ENCODE measurements around the gene GP1BA.
"Not testable (repeated sequence)": the region's sequence is repeated elsewhere in the genome, so short reads cannot be mapped to it uniquely, and the experiment has no call there.

The GP1BA gene

DNA sequence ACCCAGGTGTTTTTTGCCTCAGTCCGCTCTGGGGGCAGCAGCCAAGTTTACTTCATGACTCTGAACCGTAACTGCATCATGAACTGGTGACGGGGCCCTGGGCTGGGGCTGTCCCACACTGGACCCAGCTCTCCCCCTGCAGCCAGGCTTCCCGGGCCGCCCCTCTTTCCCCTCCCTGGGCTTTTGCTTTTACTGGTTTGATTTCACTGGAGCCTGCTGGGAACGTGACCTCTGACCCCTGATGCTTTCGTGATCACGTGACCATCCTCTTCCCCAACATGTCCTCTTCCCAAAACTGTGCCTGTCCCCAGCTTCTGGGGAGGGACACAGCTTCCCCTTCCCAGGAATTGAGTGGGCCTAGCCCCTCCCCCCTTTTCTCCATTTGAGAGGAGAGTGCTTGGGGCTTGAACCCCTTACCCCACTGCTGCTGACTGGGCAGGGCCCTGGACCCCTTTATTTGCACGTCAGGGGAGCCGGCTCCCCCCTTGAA lies 34.8 kb upstream of the GP1BA start:
- in situ Hi-C loops (cut with HindIII; ENCODE audit: low pct_unique_long_range_greater_than_20kb, low sequenced_read_pairs), result no loop called here
- no peak for TF ChIP-seq JUND (IDR thresholded peaks at IDR 0.05; ENCODE audit: low read depth)
- no peak for DNase-seq (ENCODE audit: low read depth in 1 of 2, low spot score in 1 of 2)

DNA sequence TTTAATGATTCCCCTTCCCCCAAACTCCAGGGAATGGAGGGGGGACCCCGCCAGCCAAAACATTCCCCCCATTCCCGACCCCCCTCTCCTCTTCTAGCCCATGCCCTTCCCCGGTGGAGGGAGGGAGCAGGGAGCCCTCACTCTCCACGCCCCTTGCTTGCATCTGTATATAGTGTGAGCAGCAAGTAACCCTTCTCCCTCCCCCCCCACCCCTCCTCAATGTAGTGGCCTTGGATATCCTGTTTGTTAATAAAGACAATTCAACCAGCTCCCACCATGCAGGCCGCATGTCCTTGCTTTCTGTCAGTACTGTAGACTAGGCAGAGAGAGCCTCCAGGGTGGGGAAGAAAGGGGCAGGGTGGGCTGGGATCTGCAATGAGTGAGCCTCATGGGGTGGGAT lies 34.3 kb upstream of the GP1BA start:
- no peak for DNase-seq (ENCODE audit: low read depth in 1 of 2, low spot score in 1 of 2)
- in situ Hi-C loops (cut with HindIII; ENCODE audit: low pct_unique_long_range_greater_than_20kb, low sequenced_read_pairs), result no loop called here
- TF ChIP-seq JUND (IDR thresholded peaks at IDR 0.05; ENCODE audit: low read depth), result no peak

DNA sequence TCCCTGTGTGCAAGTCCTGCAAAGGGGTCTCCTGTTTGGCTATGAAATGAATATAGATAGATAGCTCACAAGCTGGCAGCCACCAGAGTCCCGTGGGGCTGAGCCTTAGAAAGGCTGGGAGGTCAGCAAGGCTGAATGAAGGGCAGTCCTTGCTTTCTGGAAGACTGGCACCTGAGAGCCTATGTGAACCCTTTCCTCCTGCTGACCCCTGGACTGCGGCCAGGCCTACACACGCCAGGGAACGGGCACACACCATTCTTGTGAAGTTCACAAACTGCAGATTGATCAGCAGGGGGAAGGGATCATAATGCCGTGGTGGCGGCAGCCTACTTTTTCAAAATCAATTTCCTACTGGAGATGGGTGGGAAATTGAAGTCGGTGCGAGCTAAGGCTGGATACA lies 33.7 kb upstream of the GP1BA start:
- in situ Hi-C loops (cut with HindIII; ENCODE audit: low pct_unique_long_range_greater_than_20kb, low sequenced_read_pairs), result no loop called here
- TF ChIP-seq JUND (IDR thresholded peaks at IDR 0.05; ENCODE audit: low read depth), result no peak
- no peak for DNase-seq (ENCODE audit: low read depth in 1 of 2, low spot score in 1 of 2)

DNA sequence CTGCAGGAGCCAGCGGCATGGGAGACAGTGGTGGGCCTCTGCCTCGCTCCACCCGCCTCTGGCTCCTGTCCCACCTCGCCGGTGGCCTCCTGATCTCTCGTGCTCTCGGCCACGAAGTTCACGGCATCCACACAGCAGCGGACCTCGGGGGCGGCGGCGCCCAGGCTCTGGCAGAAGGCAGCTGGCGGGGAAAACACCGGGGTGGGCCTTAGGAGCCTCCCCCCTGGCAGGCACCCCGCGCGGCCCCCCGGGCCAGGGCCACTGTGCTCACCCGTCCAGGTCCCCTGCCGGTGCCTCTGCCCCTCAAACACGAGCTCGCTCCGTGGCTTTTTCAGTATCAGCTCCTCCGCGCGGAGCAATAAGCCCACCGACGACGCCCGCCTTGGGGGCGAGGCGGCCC lies 33.1 kb upstream of the GP1BA start:
- in situ Hi-C loops (cut with HindIII; ENCODE audit: low pct_unique_long_range_greater_than_20kb, low sequenced_read_pairs), result no loop called here
- DNase-seq (ENCODE audit: low read depth in 1 of 2, low spot score in 1 of 2), result no peak

DNA sequence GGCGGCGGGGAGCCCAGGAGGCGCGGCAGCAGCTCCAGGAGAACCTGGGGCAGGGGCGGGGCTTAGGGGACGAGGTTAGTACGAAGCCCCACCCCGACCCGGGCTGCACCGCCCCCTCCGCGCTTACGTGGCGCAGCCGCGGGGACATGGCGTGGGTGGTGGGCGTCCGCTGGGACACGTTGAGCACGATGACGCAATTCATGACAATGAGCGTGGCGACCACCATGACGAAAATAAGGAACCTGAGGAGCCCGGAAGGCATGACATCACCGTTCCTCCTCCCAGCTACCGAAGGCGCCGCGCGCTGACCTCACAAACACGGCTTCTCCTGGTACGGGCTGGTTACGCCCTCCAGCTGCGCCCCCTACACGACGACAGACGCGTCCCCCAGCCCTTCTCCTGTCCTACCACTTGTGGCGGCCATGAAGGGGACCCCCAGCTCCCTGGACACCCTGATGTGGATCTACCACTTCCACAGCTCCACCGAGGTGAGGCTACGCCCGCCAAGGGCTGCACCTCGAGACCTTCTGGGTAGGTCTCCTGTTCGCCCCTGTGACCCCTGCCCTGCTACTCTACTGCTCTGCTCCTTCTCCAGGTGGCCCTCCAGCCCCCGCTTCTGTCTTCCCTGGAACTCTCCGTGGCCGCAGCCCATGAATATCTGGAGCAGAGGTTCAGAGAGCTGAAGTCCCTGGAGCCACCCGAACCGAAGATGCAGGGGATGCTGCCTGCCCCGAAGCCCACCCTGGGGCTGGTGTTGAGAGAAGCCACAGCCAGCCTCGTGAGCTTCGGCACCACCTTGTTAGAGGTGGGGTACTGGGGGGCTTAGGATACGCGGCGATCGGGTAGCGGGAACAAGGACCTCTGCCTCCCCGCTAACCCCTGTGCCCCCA lies 32.5 kb upstream of the GP1BA start, which contains the start of gene C17orf107:
TSS of gene C17orf107 (plus strand) at position 196 of the 890 bp plus-strand sequence. CDS start at position 423, 227 bp downstream.
- in situ Hi-C loops (cut with HindIII; ENCODE audit: low pct_unique_long_range_greater_than_20kb, low sequenced_read_pairs), result no loop called here
- no peak for TF ChIP-seq JUND (IDR thresholded peaks at IDR 0.05; ENCODE audit: low read depth)
- DNase-seq (ENCODE audit: low read depth in 1 of 2, low spot score in 1 of 2), result no peak

More for the DNA sequence above, 33.1 kb upstream of the GP1BA start:
- TF ChIP-seq JUND (IDR thresholded peaks at IDR 0.05; ENCODE audit: low read depth), result no peak

DNA sequence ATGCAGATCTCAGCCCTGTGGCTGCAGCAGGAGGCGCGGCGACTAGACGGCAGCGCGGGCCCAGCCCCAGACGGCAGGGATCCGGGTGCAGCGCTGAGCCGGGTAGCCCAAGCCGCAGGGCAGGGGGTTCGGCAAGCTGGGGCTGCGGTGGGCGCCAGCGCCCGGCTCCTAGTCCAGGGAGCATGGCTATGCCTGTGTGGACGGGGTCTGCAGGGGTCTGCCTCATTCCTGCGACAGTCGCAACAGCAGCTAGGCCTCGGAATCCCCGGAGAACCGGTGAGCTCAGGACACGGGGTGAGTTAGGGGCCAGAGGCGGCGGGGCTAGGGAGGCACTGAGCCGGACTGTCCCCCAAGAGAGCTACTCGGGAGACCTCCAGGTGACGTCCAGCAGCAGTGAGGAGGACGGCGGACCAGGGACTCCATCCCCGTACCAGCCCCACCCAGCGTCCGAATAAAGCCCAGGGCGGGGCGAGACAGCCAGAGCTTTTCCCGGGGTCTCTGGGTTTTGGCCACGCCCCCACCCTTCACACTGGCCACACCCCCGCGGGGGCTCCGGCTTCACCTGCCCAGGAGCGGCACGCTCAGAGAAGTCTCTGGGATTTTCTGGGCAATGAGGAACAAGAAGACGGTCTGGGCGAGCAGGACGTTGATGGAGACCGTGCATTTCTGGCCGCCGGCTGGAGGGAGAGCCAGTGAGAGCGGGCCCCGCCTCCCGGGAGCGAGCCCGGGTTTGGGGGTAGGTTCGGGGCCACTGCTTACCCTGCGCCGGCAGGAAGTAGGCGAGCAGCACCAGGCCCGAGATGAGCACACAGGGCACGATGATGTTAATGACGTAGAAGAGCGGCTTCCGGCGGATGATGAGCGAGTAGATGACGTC lies 31.6 kb upstream of the GP1BA start:
- TF ChIP-seq JUND (IDR thresholded peaks at IDR 0.05; ENCODE audit: low read depth), result no peak
- in situ Hi-C loops (cut with HindIII; ENCODE audit: low pct_unique_long_range_greater_than_20kb, low sequenced_read_pairs), result no loop called here
- DNase-seq (ENCODE audit: low read depth in 1 of 2, low spot score in 1 of 2), result no peak

DNA sequence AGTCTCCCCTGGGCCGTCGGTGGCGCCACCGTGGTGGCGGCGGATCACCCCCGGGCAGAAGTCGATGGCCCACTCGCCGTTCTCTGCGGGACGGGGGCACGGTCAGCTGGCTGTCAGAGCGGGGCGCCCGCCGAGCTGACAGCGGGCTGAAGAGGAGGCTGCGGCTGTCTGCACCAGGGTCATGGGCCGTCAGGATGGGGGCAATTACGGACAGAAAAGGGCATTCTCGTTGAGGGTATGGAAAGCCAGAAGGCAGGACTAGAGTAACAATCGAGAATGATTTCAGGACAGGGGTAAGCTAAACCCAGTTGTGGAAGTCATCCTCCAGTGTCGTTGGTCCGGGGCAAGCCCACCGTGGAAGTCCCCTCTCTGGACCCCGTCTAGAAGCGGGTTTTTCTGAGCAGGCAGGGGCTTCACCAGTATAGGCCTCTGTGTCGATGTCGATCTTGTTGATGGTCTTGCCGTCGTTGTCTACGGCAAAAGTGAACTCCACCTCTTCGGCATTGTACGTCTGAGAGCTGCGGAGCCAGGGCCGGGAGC lies 30.9 kb upstream of the GP1BA start:
- TF ChIP-seq JUND (IDR thresholded peaks at IDR 0.05; ENCODE audit: low read depth), result no peak
- in situ Hi-C loops (cut with HindIII; ENCODE audit: low pct_unique_long_range_greater_than_20kb, low sequenced_read_pairs), result no loop called here
- DNase-seq (ENCODE audit: low read depth in 1 of 2, low spot score in 1 of 2), result no peak

DNA sequence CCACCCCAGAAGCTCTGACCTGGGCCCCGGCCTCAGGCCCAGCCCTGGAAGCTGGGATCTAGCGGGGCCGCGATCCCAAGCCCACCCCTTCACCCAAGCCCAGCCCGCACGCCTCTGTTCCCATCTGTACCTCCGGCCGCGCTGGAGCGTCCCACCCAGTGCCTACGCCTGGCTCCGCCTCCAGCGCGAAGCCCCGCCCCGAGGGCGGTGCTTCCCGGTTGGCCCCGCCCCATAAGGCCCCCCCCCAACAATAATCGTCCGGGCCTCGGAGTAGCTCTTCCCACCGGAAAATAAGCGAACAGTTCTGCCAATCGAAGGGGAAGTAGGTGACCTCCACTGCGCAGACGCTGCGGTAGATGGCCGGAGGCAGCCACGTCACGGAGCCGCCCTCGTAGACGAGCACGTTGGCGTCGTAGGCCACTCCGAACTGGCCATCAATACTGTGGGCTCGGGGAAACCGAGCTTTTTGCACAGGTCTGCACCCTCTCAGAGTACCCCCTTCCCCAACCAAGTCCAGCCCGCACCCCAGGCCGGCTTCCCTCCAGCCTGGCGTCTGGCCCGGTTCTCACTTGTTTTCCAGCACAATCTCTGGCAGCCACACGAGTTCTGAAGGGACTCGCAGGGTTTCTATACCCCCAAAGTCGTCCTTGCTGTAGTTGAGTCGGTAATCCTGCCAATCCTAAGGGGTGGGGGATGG lies 30.3 kb upstream of the GP1BA start:
- in situ Hi-C loops (cut with HindIII; ENCODE audit: low pct_unique_long_range_greater_than_20kb, low sequenced_read_pairs), result no loop called here
- TF ChIP-seq JUND (IDR thresholded peaks at IDR 0.05; ENCODE audit: low read depth), result no peak
- DNase-seq (ENCODE audit: low read depth in 1 of 2, low spot score in 1 of 2), result no peak

DNA sequence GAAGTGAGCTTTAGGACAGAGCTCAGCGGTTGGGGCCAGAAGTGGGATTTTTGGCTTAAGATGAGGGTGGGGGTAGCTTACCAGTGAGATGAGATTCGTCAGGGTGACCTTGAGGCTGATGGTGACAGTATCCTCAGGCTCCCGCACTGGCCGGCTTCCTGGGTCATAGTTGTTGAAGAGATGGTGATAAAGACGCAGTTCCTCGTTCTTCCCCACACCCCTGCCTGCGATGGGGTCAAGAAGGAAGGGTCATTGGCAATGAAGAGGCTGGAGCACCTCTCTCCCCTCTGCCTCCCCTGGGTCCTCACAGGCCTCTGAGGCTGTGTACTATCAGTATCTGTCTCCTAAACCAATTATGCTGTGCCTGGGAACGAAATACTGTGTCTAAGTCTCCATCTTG lies 29.5 kb upstream of the GP1BA start:
- in situ Hi-C loops (cut with HindIII; ENCODE audit: low pct_unique_long_range_greater_than_20kb, low sequenced_read_pairs), result no loop called here
- TF ChIP-seq JUND (IDR thresholded peaks at IDR 0.05; ENCODE audit: low read depth), result no peak
- no peak for DNase-seq (ENCODE audit: low read depth in 1 of 2, low spot score in 1 of 2)

DNA sequence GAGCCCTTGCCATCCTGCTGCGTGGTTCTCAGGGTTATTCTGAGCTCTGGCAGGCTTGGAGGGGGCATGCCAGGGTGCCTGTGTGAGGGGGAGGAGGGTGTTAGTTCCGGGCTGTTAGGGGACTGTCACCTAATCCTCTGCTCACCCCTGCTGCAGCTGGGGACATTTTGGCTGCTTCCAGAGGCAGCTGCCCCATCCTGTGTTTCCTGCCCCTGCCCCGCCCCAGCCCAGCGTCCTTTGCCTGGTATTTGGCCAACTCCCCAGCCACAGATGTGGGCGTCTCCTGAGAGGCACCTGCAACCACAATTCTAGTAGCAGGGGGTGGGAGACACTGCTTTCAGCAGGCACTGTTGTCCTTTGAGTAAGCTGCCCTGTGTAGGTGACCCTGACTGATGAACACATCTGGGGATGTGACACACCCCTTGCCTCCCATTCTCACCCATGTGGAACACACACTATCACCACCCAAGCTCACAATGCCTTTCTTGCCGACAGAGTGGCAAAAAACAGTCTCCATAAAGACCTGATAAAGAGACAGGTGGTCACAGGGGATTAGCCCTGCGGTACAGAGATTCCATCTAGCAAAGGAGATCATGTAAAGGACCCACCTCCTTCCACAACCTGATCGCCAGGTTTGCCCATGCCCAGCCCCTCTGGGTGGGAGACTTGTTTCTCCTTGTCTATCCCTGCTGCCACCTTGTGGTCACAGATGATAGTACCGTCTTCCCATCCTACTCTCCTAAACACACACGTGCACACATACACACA lies 28.8 kb upstream of the GP1BA start, which contains the start of gene CHRNE:
TSS of gene CHRNE (minus strand) at position 48 of the 768 bp plus-strand sequence. CDS start at position 13, 35 bp downstream.
- no peak for TF ChIP-seq JUND (IDR thresholded peaks at IDR 0.05; ENCODE audit: low read depth)
- peak in 1 of 2 experiments; percentile 82 for DNase-seq (ENCODE audit: low read depth in 1 of 2, low spot score in 1 of 2)
- in situ Hi-C loops (cut with HindIII; ENCODE audit: low pct_unique_long_range_greater_than_20kb, low sequenced_read_pairs), result no loop called here

DNA sequence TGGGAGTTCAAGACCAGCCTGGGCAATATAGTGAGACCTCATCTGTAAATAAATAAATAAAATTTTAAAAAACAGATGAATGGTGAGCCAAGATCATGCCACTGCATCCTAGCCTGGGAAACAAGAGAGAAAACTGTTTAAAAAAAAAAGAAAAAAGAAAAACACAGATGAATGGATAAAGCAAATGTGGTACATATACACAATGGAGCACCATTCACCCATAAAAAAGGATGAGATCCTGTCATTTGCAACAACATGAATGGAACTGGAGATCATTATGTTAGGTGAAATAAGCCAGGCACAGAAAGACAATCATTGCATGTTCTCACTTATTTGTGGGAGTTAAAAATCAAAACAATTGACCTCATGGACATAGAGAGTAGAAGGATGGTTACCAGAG lies 25.4 kb upstream of the GP1BA start:
- in situ Hi-C loops (cut with HindIII; ENCODE audit: low pct_unique_long_range_greater_than_20kb, low sequenced_read_pairs); DNase-seq (ENCODE audit: low read depth in 1 of 2, low spot score in 1 of 2): not testable (repeated sequence)

Measured in T47D (cell line).